GM18868 (cell line): ENCODE data around the gene ATP10A.

Experiments
- ATAC-seq: cut with Tn5 transposase; IDR thresholded peaks from one replicate; pipeline ENCODE4 v1.9.1; 2021; ENCODE audit warnings: mild to moderate bottlenecking, moderate library complexity; ENCODE audit not compliant: unreplicated experiment

Gene ATP10A

DNA sequence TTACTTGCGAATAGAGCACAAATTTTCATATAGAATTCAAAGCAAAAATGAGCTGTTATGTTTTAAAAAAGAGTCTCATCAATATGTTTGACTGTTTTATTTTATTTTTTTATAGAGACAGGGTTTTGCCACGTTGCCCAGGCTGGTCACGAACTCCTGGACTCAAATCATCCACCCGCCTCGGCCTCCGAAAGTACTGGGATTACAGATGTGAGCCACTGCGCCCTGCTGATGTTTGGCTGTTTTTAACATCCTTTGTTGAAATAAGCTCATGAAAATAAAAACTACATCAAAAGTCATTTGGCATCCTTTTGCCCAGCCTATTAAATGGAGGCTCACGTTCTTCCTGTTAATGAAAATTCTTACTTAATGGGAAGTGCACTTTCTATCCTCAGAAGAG lies 154.7 kb downstream of the ATP10A start:
- ATAC-seq, result no peak

DNA sequence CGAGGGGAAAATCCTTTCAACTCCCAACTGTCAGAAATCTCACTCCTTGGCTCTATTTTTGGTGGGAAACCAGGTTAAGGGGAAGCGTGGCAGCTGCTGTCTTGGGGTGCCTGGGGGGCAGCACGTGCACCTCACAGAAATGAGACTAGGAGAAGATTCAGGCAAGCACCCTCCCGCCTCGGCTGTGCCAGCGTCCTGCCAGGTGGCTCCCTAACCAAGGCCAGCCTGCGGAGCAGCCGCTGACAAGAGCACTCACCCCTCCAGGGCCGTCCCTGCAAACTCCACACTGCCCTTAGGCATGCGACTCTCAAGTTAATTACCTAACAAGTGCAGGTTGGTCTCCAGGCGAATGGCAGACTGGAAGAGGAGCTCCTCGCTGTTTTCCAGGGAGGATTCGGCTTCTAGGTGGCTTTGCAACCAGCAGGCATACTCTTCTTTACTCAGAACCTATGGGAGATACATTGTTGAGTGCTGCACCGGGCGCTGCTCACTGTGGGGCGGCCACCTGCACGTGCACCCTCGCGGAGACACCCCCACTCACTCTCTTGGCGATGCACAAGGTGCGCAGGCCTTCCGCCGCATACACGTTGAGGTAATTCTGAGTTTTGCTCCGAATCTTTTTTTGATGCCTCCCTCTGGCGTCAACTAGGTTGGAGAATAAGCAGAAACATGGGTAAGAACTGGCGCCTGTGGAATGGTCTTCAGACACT lies 155.3 kb downstream of the ATP10A start:
- no peak for ATAC-seq

DNA sequence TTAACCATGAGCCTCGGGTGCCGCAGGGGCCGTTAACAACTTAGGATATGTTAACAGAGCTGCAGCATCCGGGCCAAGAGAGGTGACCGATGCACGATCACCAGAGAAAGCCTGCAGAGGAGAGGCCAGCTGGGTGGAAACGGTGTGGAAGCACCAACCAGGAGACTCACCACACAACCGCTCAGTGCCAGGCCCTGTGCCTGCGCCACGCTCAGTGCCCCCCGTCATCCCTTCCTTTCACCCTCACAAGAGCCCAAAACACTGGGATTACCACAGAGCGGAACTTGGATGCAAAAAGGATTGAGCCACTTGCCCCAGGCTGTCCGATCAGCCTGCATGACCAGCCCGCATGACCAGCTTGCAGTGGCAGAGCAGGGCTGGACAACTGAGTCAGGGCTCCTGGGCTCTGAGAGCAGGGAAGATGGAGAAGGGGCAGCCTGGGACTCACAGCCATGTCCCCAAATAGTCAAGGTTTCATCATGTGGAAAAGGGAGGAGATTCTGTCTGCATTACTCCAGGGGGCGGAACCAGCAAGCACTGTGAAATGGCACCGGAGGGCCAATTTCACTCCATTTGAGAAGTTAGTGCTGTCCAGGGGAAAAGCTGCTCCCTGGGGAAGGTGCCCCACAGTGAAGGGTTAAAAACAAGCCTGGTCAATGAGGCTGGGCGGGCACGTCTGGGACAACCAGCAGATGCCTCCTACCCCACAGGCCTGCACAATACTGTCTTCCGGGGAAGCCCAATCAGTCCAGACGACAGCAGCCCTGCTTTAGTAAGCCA lies 156.8 kb downstream of the ATP10A start:
- no peak for ATAC-seq

DNA sequence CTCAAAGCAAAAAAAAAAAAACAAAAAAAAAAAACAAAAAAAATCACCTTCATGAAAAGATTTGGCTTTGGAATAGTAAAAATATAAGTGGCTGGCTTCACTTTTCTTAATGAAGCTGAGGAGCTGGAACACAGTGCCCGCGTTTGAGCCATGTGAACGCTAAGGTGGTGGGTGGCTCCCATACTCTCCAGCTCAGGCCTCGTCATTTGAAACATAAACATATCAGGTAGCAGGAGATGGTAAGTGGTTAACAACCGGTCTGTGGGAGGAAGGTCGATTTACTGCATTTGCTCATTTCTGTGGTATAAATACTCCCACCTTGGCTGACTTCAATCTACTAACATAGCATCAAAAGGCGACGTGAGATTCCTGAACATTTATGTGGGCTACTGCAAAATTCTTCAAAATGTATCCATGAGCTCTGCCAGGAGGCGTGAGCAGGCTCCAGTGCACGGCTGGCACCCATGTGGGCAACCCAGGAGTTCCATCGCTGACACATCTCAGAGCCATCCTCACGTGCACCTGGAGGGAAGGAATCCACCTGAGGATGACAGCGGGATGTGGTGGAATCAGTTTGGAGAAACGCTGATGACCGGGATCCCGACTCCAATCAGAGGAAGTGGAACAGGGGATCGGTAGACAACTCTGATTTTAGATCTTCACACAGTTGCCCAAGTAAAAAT lies 157.6 kb downstream of the ATP10A start:
- ATAC-seq, result no peak

DNA sequence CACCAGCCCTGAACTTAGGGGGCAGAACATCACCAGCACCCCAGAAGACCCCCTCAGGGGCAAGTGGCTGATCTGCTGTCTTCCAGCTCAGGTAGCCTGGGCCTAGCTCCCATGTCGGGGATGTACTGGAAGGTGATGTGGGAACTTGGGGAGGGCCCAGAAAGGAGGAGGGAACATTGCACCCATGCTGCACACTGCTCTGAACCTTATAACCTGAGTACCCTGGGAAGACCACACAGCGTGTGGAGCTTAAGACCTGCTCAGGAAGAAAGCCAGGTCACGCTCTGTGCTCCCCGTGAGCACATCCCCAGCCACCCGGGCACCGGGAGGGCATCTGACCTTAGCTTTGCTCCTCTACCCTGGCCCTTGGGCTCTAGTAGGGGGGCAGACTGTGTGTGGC lies 159.4 kb downstream of the ATP10A start:
- no peak for ATAC-seq

DNA sequence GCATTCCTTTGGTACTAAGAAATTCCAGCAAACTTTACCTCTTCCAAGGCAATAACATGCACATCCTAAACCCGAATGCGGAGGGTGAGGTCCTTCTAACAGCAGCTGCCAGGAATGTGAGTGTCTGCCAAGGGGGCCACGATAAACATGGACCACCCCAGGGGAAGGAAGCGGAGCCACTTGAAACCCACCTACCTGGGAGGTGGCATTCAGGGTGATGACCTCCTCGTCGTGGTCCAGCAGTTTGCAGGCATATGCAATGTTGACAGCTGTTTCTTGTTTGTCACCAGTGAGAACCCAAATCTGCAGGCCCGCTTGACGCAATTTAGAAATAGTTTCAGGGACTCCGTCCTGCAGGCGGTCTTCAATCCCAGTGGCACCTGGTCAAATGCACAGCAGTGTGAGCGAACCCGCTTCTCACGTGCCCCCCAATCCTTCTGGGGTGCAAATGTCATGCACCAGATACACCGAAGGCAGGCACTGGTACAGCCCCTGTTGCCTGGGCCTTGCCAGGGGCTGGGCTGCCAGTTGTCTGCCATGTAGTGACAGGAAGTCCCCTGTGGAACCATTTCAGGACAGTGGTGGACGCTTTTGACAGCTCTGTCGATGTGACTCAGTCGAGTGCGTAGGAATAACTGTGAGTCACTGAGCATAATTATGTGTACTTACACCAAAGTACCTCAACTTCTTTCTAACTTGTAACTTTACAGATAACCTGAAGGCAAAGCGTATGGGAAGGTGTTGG lies 161.2 kb downstream of the ATP10A start:
- ATAC-seq, result no peak

DNA sequence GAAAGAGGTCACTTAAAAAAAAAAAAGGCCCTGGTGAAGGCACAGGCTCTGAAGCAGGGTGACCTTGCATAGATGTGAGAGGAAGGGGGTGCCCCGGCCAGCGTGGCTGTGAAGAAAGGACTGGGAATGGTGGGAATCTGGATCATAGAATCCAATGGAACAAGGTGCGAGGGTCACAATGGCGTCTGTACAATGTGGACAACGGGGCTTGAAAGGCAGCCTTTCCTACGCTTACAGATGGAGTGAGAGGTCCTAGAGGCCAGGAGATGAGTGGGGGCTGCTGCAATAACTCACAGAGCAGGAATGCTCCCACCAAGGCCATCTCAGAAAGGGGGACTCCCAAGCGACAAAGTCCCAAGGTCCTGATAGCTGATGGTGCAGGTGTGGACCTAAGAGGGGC lies 162.2 kb downstream of the ATP10A start:
- no peak for ATAC-seq

DNA sequence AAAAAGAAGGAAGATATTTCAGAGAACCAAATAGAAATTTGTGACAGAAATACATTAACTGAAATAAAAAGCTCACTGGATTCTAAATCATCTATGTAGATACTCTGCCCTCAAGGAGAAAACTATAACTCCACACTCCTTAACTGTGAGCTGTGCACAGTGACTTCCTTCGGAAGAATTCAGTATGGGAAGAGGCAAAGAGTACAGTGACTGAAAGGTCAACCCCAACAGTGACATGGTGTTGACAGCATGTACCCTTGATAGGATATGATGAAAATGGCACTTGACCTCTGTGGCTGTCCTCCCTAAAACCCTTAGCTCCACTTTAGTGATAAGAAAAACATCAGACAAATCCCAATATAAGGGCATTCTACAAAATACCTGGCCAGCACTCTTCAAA lies 165.5 kb downstream of the ATP10A start:
- no peak for ATAC-seq

DNA sequence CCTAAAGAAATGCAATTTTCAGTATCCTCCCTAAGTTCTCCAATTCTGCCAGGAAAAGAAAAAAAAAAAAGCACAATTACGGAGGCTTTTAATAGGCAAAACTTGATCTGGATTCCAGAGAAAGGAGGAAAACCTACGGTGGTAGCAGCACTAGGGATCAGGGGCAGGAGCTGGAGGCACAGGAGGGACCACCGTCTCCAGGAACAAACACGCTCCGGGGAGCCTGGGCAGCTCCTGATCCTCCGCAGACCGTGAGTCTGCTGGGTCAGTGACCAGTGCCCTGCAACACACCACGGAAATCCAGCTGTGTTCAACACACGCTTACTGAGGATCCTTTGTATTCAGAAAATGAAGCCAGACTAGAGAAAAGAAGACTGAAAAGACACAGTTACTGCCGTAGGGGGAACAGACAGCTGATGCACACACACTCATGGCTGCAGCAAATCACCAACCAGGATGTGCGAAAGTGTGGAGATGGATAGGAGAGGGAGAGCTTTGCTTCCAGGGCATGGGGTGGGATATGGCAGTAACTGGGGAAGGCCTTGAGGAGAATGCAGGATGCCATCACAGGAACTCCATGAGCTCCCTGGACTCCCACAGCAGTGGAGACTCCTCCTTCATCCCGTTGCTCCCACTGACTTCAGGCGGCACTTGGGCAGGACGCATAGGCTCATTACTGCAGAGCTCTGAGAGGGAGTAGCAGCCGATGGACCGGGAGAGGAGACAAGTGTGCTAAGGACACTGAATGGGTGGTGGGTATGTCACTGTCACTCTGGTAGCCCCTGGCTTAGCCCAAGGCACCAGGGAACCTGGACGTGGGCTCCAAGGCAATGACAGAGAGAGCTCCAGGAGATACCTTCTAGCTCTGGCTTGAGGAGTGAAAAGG lies 167.0 kb downstream of the ATP10A start:
- ATAC-seq, result no peak

DNA sequence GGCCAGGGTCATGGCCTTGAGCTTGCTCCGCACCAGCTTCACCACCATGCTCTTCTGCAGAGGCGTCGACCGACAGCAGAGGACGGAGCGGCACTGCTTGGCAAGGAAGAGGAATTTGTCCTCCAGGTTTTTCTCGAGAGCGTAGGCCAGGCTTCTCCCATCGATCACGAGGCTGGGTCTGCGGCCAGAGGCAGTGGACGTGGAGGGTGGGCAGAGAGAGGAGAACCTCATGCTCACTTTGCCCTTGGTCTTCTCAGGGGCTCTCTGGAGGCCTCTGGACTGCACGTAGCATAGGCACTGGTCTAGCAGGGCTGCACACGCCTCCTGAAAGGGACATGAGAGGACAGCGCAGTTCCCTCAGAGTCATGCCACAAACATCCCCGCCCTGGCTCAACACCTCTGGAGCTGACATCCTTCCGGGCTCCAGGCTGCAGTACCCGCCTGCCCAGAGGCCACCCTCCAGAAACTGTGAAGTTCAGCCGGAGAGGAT lies 168.3 kb downstream of the ATP10A start:
- no peak for ATAC-seq

DNA sequence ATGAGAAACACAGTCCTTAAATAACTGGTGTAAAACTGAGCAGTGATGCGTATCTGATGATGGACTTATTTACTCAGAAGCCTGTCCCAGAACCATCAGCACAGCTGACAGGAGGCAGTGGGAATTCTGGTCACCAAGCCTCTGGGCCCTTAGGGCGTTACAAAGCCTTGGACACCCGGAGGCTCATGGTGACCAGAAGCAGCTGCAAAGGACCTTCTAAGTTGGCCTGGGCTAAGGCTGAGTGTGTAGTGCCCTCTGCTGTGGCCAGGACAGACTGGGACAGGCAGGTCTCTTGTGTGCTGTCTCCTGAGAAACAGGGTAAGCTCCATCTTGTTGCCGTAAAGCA lies 168.9 kb downstream of the ATP10A start:
- no peak for ATAC-seq

DNA sequence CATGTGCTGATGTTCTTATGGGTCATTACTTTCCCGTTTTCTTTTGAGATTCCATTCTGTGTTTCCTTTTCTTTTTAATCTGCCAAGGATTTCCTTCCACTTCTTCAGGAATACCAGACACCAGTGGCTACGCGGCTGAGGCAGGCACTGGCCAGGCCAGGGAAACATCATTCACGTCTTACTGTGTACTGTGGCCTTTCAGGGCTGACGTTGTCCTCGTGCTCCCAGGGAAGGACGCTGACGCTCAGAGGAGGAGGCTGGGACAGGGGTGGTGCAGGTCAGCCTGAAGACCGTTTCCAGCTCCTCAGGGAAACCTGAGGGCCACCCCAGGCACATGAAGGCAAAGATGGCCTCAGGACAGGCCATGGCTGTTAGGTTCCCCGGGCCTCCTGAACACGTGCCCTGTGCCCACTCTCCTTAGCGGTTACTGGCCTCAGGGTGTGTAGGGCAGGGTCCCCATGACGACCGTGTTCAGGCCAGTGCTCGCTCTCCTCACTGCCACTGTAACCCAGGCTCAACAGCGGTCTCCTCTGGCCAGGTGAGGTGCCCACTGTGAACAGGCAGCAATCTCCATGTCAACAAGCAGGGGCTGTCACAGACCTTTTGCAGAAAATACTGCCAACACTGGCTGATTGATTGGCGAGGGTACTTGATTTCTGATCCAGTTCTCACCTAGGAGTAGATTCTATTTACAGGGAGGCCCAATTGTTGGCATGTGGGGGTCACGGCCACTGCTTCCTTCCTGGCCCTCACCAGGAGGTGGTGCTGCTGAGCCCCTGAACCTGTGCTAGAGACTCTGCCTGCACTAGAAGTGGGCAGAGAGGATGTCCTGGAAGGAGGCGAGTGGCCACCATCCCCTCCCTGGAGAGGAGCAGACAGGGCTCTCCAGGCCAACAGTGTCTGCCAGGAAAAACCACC lies 169.5 kb downstream of the ATP10A start:
- ATAC-seq, result no peak

DNA sequence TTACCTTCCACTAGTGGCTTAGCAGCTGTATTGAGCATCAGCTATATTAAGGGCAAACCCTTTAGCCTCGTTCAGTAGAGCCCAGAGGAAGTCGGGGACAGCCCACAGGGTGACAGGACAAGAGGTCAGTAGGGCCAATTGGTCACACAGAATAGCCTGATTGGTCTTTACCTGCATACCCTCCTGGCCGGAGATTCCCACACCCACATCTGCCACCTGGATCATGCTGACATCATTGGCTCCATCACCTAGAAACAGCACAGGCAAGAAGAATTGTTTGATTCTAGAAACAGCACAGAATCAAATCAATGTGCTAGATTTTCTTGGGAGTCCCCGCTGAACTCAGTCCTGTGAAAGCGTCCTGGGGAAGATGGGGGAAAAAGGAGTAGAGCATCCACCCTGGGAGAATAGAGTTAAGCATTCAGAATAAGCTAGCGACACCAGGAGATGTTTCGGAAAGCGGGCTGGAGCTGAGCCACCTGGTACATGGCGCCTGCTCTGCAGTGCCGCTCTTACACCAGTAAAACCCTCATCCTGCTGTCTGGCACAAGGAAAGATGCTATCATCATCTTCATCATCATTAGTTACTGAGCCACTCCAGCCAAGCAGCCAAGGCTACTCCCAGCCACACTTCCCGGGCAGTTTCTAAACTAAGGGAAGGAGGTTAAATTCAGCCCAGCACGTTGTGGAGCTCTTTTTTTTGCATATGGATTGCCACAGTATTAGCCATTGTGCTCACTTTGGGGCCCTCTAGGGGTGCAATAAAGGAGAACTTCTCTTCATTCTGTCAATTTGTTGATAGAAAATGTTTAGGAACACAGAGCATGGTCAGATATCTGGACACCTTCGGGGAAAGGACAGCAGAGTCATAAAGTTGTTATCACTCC lies 171.3 kb downstream of the ATP10A start:
- ATAC-seq, result no peak

DNA sequence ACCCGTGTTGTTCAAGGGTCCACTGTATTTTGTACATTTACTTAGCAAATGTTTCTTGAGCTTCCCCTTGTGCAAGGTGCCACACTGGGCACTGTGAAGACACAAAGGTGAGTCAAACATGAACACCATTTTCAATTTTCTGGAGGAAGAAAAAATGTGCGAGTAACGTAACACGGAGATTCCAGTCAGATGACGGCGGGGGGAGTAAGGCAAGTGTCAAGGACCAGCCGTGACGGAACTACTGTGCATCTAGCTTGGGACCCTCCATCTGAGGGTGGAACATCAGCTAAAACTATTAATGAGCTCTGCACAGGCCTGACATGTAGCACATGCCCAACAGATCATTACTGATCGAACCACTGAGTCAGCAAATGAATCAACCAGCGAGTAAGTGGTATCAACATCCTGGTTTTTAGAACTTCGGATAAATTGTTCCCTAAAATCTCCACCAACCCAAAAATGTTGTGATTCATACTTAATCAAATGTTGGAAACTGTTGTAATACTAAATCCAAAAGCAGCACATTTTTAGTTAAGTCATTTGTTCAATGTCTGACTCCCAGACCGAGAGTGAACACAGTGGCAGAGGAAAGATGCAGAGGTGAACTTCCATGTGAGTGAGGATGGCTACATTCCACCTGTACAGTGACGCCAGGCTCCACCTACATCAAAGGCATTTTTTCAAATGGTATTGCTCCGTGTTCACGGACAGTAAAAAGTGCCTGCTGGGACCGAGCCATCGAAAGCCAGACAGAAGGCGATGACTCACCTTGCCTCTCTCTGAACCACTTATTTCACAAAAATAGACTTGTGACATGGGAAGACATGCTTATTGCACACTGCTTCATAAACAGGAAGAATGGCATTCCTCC lies 172.2 kb downstream of the ATP10A start:
- no peak for ATAC-seq

DNA sequence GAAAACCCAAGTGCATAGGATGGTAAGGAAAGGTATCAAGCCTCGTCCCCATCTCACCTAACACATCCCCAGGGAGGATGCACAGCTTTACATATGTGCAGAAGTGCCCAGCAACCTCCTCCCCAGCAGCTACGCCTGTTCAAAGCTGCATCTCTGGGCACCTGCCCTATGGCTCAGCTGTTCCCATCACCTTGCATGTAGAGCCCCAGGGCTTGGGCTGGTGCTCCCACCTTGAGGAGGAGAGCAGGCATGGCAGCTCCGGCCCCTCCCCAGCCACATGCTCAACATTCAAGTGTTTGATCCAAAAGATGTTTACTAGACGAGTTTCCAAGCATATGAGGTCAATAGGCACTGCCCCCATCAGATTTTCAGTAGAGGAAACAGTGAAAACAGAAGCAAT lies 173.5 kb downstream of the ATP10A start:
- no peak for ATAC-seq

DNA sequence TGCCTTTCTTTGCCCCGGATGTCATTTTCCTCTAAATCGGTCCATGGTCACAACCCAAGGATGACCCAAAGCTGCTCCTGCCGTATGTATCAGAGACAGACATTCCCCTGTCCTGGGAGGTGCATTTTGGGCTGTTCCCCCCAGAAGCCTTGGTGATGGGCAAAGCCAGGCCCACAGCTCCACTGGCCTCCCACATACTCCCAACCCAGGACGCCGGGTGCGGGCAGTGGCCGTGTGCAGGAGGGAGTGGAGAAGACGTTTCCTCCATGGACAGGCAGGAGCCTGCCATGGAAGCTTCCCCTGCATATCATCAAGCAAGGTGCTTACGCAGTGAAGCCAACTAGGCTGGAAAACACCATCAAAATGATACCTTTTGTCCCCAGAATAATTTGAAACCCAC lies 175.0 kb downstream of the ATP10A start:
- no peak for ATAC-seq

DNA sequence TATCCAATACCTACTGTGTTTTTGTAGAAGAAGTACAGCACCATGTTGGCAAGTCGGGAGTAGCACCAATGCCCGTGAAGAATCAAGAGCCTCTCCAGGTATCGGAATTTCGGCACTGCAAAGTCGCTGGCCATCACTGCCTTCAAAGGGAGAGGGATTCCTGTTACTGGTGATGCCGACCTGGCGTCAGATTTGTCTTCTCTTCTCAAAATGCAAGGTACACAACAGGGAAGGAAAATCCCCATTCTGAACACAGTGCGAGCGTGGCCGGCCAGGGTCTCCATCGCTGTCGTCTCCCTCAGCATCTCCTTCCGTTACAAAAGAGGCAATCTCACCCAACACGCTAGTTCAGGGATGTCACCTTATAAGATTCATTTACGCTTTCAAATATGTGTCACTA lies 175.4 kb downstream of the ATP10A start:
- no peak for ATAC-seq
